ENCODE data around the gene RIMOC1.

RIMOC1 gene

DNA sequence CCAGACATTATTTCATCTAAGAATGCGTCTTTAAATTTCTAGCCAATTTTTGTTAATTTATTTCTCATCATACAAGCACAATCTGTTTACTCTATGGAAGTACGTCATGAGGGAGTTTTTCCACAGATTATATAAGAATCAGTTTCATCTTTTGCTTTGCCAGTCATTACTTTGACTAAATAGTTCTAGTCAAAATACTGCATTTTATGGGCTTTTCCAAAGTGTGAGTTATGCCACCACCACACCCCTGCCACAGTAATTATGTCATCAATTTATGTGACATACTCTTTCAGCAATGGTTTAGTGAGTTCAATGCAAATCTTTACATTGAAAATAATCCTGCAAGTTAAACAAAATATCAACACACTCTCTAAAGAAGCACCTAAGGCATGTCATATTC is 2.0 kb downstream of the RIMOC1 start:
- no peak for DNase-seq
- no peak overlapping the region for H3K4ac ChIP-seq (ENCODE audit: low read depth, low read length)
- no peak overlapping the region for H3K23ac ChIP-seq (ENCODE audit: low read length)
- H2BK5ac ChIP-seq (ENCODE audit: low read depth, low read length, poor library complexity), result no peak overlapping the region
- H3K18ac ChIP-seq (ENCODE audit: low read length), result no peak overlapping the region
- H3K79me1 ChIP-seq (ENCODE audit: low read length), result peaks cover 4% of the 10 kb centered on the region
- no peak overlapping the region for H2AFZ ChIP-seq (ENCODE audit: insufficient read depth, low read length, poor library complexity)
- no peak overlapping the region for H3K4me2 ChIP-seq (ENCODE audit: low read length)
- H2BK120ac ChIP-seq (ENCODE audit: insufficient read depth, low read length, poor library complexity), result no peak overlapping the region
- whole genome bisulfite sequencing (ENCODE audit: extremely low coverage, insufficient coverage, insufficient read length), result no CpG with 5 or more reads among the region's 2 CpGs
- H4K91ac ChIP-seq (ENCODE audit: low read depth, low read length), result no peak overlapping the region
- no peak overlapping the region for H3K9ac ChIP-seq (ENCODE audit: low read length)
- no peak overlapping the region for H4K8ac ChIP-seq (ENCODE audit: low read depth, low read length)
- no peak overlapping the region for H4K12ac ChIP-seq (ENCODE audit: low read depth, low read length)
- no peak overlapping the region for H3K4me3 ChIP-seq (ENCODE audit: low read depth, low read length)
- no peak overlapping the region for H2AK5ac ChIP-seq (ENCODE audit: low read length)
- peaks cover 2% of the 10 kb centered on the region in 2 experiments for H3K4me1 ChIP-seq (ENCODE audit: control insufficient read depth in 1 of 2, insufficient read depth in 2 of 2, low read length in 2 of 2)
- no peaks in the 10 kb centered on the region for H3K9me3 ChIP-seq (ENCODE audit: insufficient read depth, low read depth, low read length)
- H3K36me3 ChIP-seq (ENCODE audit: control insufficient read depth in 1 of 2, insufficient read depth in 2 of 2, low read length in 2 of 2), result peaks cover 2 to 3% of the 10 kb centered on the region in 2 experiments
- H3K27me3 ChIP-seq (ENCODE audit: insufficient read depth, low read length), result no peaks in the 10 kb centered on the region
- no peak overlapping the region for H3K14ac ChIP-seq (ENCODE audit: low read length)
- H2BK12ac ChIP-seq (ENCODE audit: low read length), result no peak overlapping the region
- no peak overlapping the region for H3K27ac ChIP-seq (ENCODE audit: low read depth, low read length)
- H3K79me2 ChIP-seq (ENCODE audit: control insufficient read depth, insufficient read depth, low read length, poor library complexity), result peaks cover 6% of the 10 kb centered on the region

DNA sequence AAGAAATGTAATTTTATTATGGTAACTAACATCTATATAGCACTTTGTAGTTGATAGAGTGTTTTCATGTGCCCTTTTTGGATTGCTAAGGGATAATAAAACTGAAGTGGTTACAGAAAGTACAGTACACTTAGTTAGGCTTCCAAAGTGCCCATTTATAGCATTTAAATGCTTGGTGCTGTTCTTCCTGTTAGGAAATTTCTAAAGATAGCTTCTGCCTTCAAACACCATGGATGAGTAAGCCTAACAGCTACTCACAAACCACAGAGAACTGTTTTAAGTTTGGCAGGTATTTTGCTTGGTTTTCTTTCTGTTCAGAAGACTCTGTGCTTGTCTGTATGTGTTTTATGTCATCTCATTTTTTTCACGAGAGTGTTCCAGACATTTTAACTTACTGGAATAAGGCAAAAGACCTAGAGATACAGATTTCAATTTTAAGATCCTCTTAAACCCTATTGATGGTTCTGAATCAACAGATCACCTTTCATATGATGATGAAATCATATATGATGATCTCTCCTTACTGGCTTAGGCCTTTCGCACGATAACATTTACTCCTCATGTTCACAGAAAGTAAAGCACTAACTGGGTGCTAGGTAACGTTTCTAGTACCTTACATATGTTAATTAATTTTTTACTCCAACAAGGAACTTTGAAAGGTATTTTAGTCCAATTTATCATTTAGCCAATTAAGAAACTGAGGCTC is 4.4 kb downstream of the RIMOC1 start:
- H3K18ac ChIP-seq (ENCODE audit: low read length), result no peak overlapping the region
- no peak overlapping the region for H3K9ac ChIP-seq (ENCODE audit: low read length)
- no peak overlapping the region for H3K27ac ChIP-seq (ENCODE audit: low read depth, low read length)
- no peak overlapping the region for H2AK5ac ChIP-seq (ENCODE audit: low read length)
- DNase-seq, result no peak
- no CpG with 5 or more reads among the region's 4 CpGs for WGBS (ENCODE audit: extremely low coverage, insufficient coverage, insufficient read length)
- peaks cover 2 to 7% of the 10 kb centered on the region in 2 experiments for H3K36me3 ChIP-seq (ENCODE audit: control insufficient read depth in 1 of 2, insufficient read depth in 2 of 2, low read length in 2 of 2)
- no peak overlapping the region for H2BK120ac ChIP-seq (ENCODE audit: insufficient read depth, low read length, poor library complexity)
- peaks cover 6% of the 10 kb centered on the region for H3K79me2 ChIP-seq (ENCODE audit: control insufficient read depth, insufficient read depth, low read length, poor library complexity)
- H3K14ac ChIP-seq (ENCODE audit: low read length), result no peak overlapping the region
- no peak overlapping the region for H2BK12ac ChIP-seq (ENCODE audit: low read length)
- no peak overlapping the region for H4K91ac ChIP-seq (ENCODE audit: low read depth, low read length)
- peaks cover 4% of the 10 kb centered on the region for H3K79me1 ChIP-seq (ENCODE audit: low read length)
- no peak overlapping the region for H2BK5ac ChIP-seq (ENCODE audit: low read depth, low read length, poor library complexity)
- no peak overlapping the region for H4K8ac ChIP-seq (ENCODE audit: low read depth, low read length)
- H3K4me3 ChIP-seq (ENCODE audit: low read depth, low read length), result no peak overlapping the region
- H3K4ac ChIP-seq (ENCODE audit: low read depth, low read length), result no peak overlapping the region
- H3K4me2 ChIP-seq (ENCODE audit: low read length), result no peak overlapping the region
- no peak overlapping the region for H2AFZ ChIP-seq (ENCODE audit: insufficient read depth, low read length, poor library complexity)
- no peak overlapping the region for H3K23ac ChIP-seq (ENCODE audit: low read length)
- no peaks in the 10 kb centered on the region for H3K27me3 ChIP-seq (ENCODE audit: insufficient read depth, low read length)
- H3K9me3 ChIP-seq (ENCODE audit: insufficient read depth, low read depth, low read length), result no peaks in the 10 kb centered on the region
- no peak overlapping the region for H4K12ac ChIP-seq (ENCODE audit: low read depth, low read length)
- H3K4me1 ChIP-seq (ENCODE audit: control insufficient read depth in 1 of 2, insufficient read depth in 2 of 2, low read length in 2 of 2), result peaks cover 2% of the 10 kb centered on the region in 2 experiments

DNA sequence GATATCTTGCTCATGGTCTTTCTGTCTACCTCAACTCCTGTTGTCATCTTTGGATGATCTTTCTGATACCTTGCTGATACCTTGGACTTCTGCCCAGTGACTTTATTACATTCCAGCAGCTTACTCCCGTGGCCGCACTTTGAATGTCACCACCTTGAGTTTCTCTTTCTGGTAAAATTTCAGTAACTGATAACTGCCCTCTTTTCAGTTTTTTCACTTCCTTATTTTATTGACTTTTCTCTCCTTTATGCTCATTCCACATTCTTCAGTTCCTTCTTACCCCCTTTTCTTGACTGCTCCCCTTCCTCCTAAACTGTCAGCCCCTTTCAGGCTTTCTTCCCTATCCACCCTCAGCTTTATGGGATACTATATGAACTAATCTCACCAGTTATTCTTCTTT is 14.0 kb downstream of the RIMOC1 start:
- Histone ChIP-seq H3K79me2 (ENCODE audit: control insufficient read depth, insufficient read depth, low read length, poor library complexity) (no peaks in the 10 kb centered on the region), H3K36me3 (ENCODE audit: control insufficient read depth in 1 of 2, insufficient read depth in 2 of 2, low read length in 2 of 2) (peaks cover 3 to 10% of the 10 kb centered on the region in 2 experiments), H3K4ac (ENCODE audit: low read depth, low read length) (no peak overlapping the region), H3K4me3 (ENCODE audit: low read depth, low read length) (no peak overlapping the region), H3K4me2 (ENCODE audit: low read length) (no peak overlapping the region), H3K23ac (ENCODE audit: low read length) (no peak overlapping the region), H2AFZ (ENCODE audit: insufficient read depth, low read length, poor library complexity) (no peak overlapping the region), H4K12ac (ENCODE audit: low read depth, low read length) (no peak overlapping the region), H3K9me3 (ENCODE audit: insufficient read depth, low read depth, low read length) (no peaks in the 10 kb centered on the region), H3K27me3 (ENCODE audit: insufficient read depth, low read length) (no peaks in the 10 kb centered on the region), H3K79me1 (ENCODE audit: low read length) (no peaks in the 10 kb centered on the region), H3K27ac (ENCODE audit: low read depth, low read length) (no peak overlapping the region), H2BK5ac (ENCODE audit: low read depth, low read length, poor library complexity) (no peak overlapping the region), H3K18ac (ENCODE audit: low read length) (no peak overlapping the region), H4K8ac (ENCODE audit: low read depth, low read length) (no peak overlapping the region), H2BK120ac (ENCODE audit: insufficient read depth, low read length, poor library complexity) (no peak overlapping the region), H2BK12ac (ENCODE audit: low read length) (no peak overlapping the region), H2AK5ac (ENCODE audit: low read length) (no peak overlapping the region), H3K4me1 (ENCODE audit: control insufficient read depth in 1 of 2, insufficient read depth in 2 of 2, low read length in 2 of 2) (no peaks in the 10 kb centered on the region), H3K9ac (ENCODE audit: low read length) (no peak overlapping the region), H3K14ac (ENCODE audit: low read length) (no peak overlapping the region), H4K91ac (ENCODE audit: low read depth, low read length) (no peak overlapping the region)
- WGBS (ENCODE audit: extremely low coverage, insufficient coverage, insufficient read length), result no CpG with 5 or more reads among the region's 2 CpGs
- no peak for DNase-seq

DNA sequence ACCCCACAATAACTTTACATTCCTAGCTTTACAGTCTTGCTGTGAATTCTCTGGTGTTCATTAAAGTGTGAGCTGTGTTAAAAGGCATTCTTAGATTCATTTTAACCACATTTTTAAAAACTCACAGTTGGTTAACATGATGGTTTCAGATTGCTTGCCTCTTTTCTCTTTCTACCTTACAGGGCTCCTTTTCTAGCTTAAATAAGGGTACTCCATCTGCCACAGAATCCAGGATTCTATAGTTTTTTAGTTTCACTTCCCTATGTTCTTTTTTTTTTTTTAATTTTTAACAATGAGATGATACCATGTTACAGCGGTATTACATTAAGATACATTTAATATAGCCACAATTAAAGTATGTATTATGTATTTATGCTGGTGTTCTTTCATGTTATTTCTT is 17.0 kb downstream of the RIMOC1 start:
- Histone ChIP-seq H3K27ac (ENCODE audit: low read depth, low read length) (no peak overlapping the region), H3K79me2 (ENCODE audit: control insufficient read depth, insufficient read depth, low read length, poor library complexity) (no peaks in the 10 kb centered on the region), H3K4ac (ENCODE audit: low read depth, low read length) (no peak overlapping the region), H3K27me3 (ENCODE audit: insufficient read depth, low read length) (no peaks in the 10 kb centered on the region), H3K36me3 (ENCODE audit: control insufficient read depth in 1 of 2, insufficient read depth in 2 of 2, low read length in 2 of 2) (peaks cover 0 to 7% of the 10 kb centered on the region in 2 experiments), H2AFZ (ENCODE audit: insufficient read depth, low read length, poor library complexity) (no peak overlapping the region), H3K9me3 (ENCODE audit: insufficient read depth, low read depth, low read length) (no peaks in the 10 kb centered on the region), H3K4me1 (ENCODE audit: control insufficient read depth in 1 of 2, insufficient read depth in 2 of 2, low read length in 2 of 2) (no peaks in the 10 kb centered on the region), H3K4me3 (ENCODE audit: low read depth, low read length) (no peak overlapping the region), H2BK5ac (ENCODE audit: low read depth, low read length, poor library complexity) (no peak overlapping the region), H3K4me2 (ENCODE audit: low read length) (no peak overlapping the region), H3K79me1 (ENCODE audit: low read length) (peaks cover 5% of the 10 kb centered on the region), H4K91ac (ENCODE audit: low read depth, low read length) (no peak overlapping the region), H4K12ac (ENCODE audit: low read depth, low read length) (no peak overlapping the region), H3K18ac (ENCODE audit: low read length) (no peak overlapping the region), H3K14ac (ENCODE audit: low read length) (no peak overlapping the region), H3K23ac (ENCODE audit: low read length) (no peak overlapping the region), H2AK5ac (ENCODE audit: low read length) (no peak overlapping the region), H4K8ac (ENCODE audit: low read depth, low read length) (no peak overlapping the region), H3K9ac (ENCODE audit: low read length) (no peak overlapping the region), H2BK12ac (ENCODE audit: low read length) (no peak overlapping the region), H2BK120ac (ENCODE audit: insufficient read depth, low read length, poor library complexity) (no peak overlapping the region)
- no CpG with 5 or more reads among the region's 1 CpG for WGBS (ENCODE audit: extremely low coverage, insufficient coverage, insufficient read length)
- no peak for DNase-seq
